ENCODE data around the gene C16orf78.

The C16orf78 gene

DNA sequence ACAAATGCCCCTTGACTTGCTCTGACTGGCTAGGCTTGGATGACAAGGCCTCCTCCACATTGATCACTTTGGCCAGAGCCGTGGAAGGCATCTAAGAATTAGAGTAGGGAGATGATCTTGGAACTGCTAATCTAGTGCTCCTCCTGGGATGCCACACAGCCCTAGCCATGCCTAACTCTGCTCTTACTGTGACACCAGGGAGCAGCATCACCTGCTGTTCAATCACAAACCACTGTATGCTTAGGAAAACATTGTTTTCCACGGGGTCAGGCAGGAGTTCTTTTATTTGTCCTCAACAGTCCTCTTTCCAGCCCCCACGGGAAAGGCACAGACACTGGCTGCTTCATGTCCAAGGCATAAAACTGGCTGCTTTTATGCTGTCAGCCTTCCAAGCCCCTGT is 46.3 kb downstream of the C16orf78 start:
- Histone ChIP-seq H3K27me3 (ENCODE audit: insufficient read depth, low read length) (no peaks in the 10 kb centered on the region; the same call in 1 of the 2 replicates), H3K4me3 (ENCODE audit: low read length) (no peak overlapping the region), H3K9ac (ENCODE audit: low read depth, low read length) (no peak overlapping the region), H3K4me1 (ENCODE audit: insufficient read depth, low read length) (no peaks in the 10 kb centered on the region), H3K27ac (ENCODE audit: low read length) (no peak overlapping the region), H3K36me3 (ENCODE audit: insufficient read depth, low read depth, low read length) (no peaks in the 10 kb centered on the region), H3K9me3 (ENCODE audit: insufficient read depth, low read depth, low read length) (no peaks in the 10 kb centered on the region)

DNA sequence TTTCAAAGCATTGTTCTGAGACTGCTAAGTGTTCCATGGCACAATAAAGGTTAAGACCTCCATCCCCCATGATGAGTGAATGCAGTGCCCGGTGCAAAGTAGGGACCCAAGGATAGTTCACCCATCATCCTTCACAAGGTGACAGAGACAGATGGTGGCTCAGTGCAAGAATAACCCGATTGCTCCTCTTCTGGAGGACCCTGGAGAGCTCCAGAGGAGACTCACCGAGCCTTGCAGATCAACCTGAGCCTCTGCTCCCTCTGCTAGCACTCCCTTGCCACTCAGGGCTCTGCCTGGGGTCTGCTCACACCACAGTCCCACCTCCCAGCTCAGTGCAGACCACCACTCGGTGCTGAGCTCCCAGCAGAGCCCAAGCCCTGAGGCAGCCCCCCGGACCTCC is 49.3 kb downstream of the C16orf78 start:
- H3K27me3 ChIP-seq (ENCODE audit: insufficient read depth, low read length): no peaks in the 10 kb centered on the region; the same call in 1 of the 2 replicates
- no peak overlapping the region for H3K9ac ChIP-seq (ENCODE audit: low read depth, low read length)
- H3K4me3 ChIP-seq (ENCODE audit: low read length): no peak overlapping the region
- no peaks in the 10 kb centered on the region for H3K36me3 ChIP-seq (ENCODE audit: insufficient read depth, low read depth, low read length)
- no peaks in the 10 kb centered on the region for H3K4me1 ChIP-seq (ENCODE audit: insufficient read depth, low read length)
- H3K27ac ChIP-seq (ENCODE audit: low read length): no peak overlapping the region
- H3K9me3 ChIP-seq (ENCODE audit: insufficient read depth, low read depth, low read length): no peaks in the 10 kb centered on the region

DNA sequence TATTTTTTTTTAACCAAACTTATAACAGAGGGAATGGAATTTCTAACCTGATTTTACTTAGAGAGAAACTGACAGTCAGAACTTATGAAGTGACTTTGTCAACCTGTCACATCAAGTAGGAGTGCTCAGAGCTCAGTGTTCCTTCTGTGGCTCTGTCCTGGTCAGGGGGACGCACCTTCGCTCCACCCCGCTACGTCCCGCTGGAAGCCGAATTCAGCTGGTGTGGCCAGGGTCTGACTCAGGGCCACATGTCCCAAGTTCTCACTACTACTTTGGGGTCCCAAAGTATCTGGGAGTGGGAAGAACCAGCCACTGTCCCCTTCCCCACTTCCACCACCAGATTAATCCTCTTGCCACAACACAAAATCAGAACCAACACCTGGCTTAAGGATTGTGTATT is 51.4 kb downstream of the C16orf78 start:
- no peak overlapping the region for H3K27ac ChIP-seq (ENCODE audit: low read length)
- no peak overlapping the region for H3K9ac ChIP-seq (ENCODE audit: low read depth, low read length)
- no peaks in the 10 kb centered on the region for H3K9me3 ChIP-seq (ENCODE audit: insufficient read depth, low read depth, low read length)
- H3K4me3 ChIP-seq (ENCODE audit: low read length): no peak overlapping the region
- no peaks in the 10 kb centered on the region for H3K36me3 ChIP-seq (ENCODE audit: insufficient read depth, low read depth, low read length)
- H3K27me3 ChIP-seq (ENCODE audit: insufficient read depth, low read length): no peaks in the 10 kb centered on the region; the same call in 1 of the 2 replicates
- no peaks in the 10 kb centered on the region for H3K4me1 ChIP-seq (ENCODE audit: insufficient read depth, low read length)

DNA sequence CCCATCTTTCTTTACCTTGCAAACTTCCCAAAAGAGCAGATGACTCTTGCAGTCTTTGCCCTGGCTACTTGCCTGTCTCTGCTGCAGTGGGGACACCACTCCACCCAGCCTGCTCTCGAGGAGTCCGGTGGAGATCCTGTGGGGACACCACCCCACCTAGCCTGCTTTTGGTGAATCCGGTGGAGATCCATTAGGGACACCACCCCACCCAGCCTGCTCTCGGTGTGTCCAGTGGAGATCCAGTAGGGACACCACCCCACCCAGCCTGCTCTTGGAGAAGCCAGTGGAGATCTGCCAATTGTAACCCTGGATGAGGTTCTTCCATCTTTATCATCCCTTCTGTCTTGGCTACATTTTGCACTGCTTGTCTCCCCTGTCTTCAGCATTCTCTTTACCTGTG is 54.2 kb downstream of the C16orf78 start:
- H3K4me1 ChIP-seq (ENCODE audit: insufficient read depth, low read length): no peaks in the 10 kb centered on the region
- H3K36me3 ChIP-seq (ENCODE audit: insufficient read depth, low read depth, low read length): no peaks in the 10 kb centered on the region
- no peak overlapping the region for H3K27ac ChIP-seq (ENCODE audit: low read length)
- H3K4me3 ChIP-seq (ENCODE audit: low read length): no peak overlapping the region
- H3K9ac ChIP-seq (ENCODE audit: low read depth, low read length): no peak overlapping the region
- H3K9me3 ChIP-seq (ENCODE audit: insufficient read depth, low read depth, low read length): no peaks in the 10 kb centered on the region
- H3K27me3 ChIP-seq (ENCODE audit: insufficient read depth, low read length): no peaks in the 10 kb centered on the region; the same call in 1 of the 2 replicates

DNA sequence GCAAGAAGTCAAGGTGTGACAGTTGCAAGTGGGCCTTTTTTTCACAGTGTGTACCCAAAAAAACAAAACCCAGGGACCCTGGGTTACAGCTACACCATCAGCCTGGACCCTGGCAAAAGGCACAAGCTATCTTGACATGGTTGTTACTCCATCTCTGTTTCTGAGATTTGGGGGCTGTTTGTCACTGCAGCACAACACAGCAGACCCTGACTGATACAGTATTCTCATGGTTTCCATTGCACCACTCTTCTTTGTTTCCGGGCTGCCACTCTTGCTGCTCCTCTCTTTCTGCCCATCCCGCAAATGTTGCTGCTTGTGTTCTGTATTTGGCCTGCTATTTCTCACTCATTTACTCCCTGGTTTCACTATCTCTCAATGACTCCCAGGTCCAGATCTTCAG is 55.2 kb downstream of the C16orf78 start:
- no peaks in the 10 kb centered on the region for H3K9me3 ChIP-seq (ENCODE audit: insufficient read depth, low read depth, low read length)
- H3K4me3 ChIP-seq (ENCODE audit: low read length): no peak overlapping the region
- no peaks in the 10 kb centered on the region; the same call in 1 of the 2 replicates for H3K27me3 ChIP-seq (ENCODE audit: insufficient read depth, low read length)
- no peaks in the 10 kb centered on the region for H3K4me1 ChIP-seq (ENCODE audit: insufficient read depth, low read length)
- no peak overlapping the region for H3K27ac ChIP-seq (ENCODE audit: low read length)
- no peak overlapping the region for H3K9ac ChIP-seq (ENCODE audit: low read depth, low read length)
- no peaks in the 10 kb centered on the region for H3K36me3 ChIP-seq (ENCODE audit: insufficient read depth, low read depth, low read length)

DNA sequence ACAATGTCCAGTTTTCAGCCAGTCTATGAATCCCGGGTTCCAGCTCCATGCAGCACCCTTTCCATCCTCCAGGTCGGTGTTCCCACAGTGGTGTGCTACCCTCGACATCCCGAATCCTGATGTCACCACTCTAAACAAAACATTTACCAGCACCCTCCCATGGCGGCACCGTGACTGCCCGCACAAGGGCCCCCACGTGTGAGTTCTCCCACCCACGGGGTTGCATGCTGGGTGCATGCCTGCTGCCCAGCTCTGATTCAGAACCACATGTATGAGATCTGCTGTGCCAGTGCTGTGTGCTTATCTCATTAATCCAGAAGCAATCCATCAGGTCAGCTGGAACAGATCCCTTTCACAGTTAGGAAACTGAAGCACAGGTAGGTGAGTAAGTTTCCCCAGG is 57.4 kb downstream of the C16orf78 start:
- Histone ChIP-seq H3K4me1 (ENCODE audit: insufficient read depth, low read length) (no peaks in the 10 kb centered on the region), H3K27me3 (ENCODE audit: insufficient read depth, low read length) (no peaks in the 10 kb centered on the region), H3K4me3 (ENCODE audit: low read length) (no peak overlapping the region), H3K9ac (ENCODE audit: low read depth, low read length) (no peak overlapping the region), H3K9me3 (ENCODE audit: insufficient read depth, low read depth, low read length) (no peaks in the 10 kb centered on the region), H3K36me3 (ENCODE audit: insufficient read depth, low read depth, low read length) (no peaks in the 10 kb centered on the region), H3K27ac (ENCODE audit: low read length) (no peak overlapping the region)

DNA sequence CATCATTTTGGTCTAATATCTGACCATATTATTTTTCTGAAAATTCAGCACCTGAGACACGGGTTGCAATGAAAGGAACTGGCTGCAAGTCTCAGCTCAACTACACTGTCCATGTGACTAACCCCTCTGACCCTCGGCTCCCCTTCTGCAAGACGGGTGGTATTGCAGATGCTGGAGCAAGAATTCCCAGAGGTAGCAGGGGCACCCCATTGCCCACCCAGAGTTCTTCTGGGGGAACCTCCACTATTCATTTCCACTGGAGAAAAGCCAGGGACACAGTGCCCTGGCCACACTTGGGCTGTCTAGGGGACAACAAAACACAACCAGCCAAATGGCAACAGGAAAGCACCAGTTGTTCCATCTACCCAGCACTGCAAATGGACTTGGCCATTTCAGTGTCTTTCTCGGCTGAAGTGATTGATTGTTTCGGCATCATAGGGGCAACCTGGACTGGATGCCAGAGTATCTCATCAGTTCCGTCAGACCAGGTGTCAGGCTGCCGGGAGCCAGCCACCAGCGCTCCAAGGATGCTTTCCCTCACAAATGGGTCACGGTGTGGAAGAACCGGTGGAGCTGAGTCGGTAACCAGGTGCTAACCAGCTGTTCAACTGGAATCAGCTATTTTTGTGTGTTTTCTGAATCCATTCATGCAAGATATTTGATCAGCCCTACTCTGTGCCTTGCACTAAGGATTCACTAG is 58.1 kb downstream of the C16orf78 start:
- Histone ChIP-seq H3K9me3 (ENCODE audit: insufficient read depth, low read depth, low read length) (no peaks in the 10 kb centered on the region), H3K9ac (ENCODE audit: low read depth, low read length) (no peak overlapping the region), H3K27ac (ENCODE audit: low read length) (no peak overlapping the region), H3K4me3 (ENCODE audit: low read length) (no peak overlapping the region), H3K36me3 (ENCODE audit: insufficient read depth, low read depth, low read length) (no peaks in the 10 kb centered on the region), H3K4me1 (ENCODE audit: insufficient read depth, low read length) (no peaks in the 10 kb centered on the region), H3K27me3 (ENCODE audit: insufficient read depth, low read length) (no peaks in the 10 kb centered on the region)

DNA sequence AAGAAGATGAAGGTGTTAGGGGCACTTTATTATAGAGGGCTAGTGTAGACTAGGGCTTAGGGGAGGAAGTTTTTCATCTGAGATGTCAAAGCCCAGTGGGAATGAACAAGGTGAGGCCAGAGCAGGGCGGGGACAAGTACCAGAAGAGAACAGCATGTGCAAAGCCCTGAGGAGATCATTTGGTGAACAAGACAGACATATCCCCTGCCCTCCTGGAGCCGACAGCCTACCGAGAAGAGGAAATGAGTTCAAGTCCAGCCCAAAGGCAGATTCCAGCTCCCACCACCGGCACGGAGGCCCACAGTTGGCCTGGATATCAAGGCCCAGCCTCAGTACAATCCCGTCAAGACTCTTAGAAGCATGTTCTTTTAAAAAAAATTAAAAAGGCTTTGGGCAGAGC is 61.1 kb downstream of the C16orf78 start:
- Histone ChIP-seq H3K9ac (ENCODE audit: low read depth, low read length) (no peak overlapping the region), H3K36me3 (ENCODE audit: insufficient read depth, low read depth, low read length) (no peaks in the 10 kb centered on the region), H3K27ac (ENCODE audit: low read length) (no peak overlapping the region), H3K4me1 (ENCODE audit: insufficient read depth, low read length) (no peaks in the 10 kb centered on the region), H3K9me3 (ENCODE audit: insufficient read depth, low read depth, low read length) (no peaks in the 10 kb centered on the region), H3K4me3 (ENCODE audit: low read length) (no peak overlapping the region), H3K27me3 (ENCODE audit: insufficient read depth, low read length) (no peaks in the 10 kb centered on the region)

DNA sequence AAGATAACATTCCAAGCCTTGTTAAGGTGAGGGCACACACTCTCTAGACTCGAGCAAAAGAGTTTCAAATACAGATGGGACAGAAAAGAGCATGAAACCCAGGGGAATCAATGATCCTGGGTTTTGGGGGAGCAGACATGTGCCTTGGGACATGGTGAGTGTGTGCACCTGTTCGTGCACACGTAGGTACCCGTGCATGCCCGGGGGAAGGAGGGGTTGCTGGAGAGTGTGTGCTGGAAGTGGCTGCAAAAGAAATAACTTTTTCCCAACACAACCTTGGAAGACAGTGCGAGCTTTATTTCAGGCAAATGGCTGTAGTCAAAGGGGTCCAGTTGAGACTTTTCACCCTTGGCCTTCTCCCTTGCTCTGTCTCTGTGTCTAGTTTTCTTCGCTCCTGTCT is 62.6 kb downstream of the C16orf78 start:
- no peaks in the 10 kb centered on the region for H3K36me3 ChIP-seq (ENCODE audit: insufficient read depth, low read depth, low read length)
- H3K9ac ChIP-seq (ENCODE audit: low read depth, low read length): no peak overlapping the region
- no peaks in the 10 kb centered on the region for H3K27me3 ChIP-seq (ENCODE audit: insufficient read depth, low read length)

DNA sequence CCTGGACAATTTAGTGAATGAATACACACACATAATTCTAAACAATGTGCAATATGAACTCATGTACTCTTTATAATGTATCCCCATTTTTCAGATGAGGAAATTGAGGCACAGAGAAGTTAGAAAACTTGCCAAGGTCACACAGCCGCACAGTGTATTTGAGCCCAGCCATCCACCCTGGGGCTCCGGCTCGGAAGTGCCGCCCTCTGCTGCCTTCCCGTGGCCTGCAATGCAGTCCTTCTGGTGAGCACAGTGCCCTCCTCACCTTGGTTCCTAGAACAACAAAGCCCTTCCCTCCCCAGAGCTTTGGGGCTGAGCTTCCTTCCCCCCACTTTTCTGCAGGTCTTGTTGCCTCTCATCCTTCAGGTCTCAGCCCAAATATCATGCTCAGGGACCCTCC is 63.7 kb downstream of the C16orf78 start:
- H3K27ac ChIP-seq (ENCODE audit: low read length): no peak overlapping the region
- H3K4me3 ChIP-seq (ENCODE audit: low read length): no peak overlapping the region
- peaks cover 6% of the 10 kb centered on the region; the same call in 1 of the 2 replicates for H3K27me3 ChIP-seq (ENCODE audit: insufficient read depth, low read length)
- H3K36me3 ChIP-seq (ENCODE audit: insufficient read depth, low read depth, low read length): no peaks in the 10 kb centered on the region
- H3K9ac ChIP-seq (ENCODE audit: low read depth, low read length): no peak overlapping the region
- H3K4me1 ChIP-seq (ENCODE audit: insufficient read depth, low read length): peaks cover 14% of the 10 kb centered on the region; the same call in 1 of the 2 replicates
- no peaks in the 10 kb centered on the region for H3K9me3 ChIP-seq (ENCODE audit: insufficient read depth, low read depth, low read length)

More for the DNA sequence above, 62.6 kb downstream of the C16orf78 start:
- no peaks in the 10 kb centered on the region for H3K9me3 ChIP-seq (ENCODE audit: insufficient read depth, low read depth, low read length)
- peaks cover 4% of the 10 kb centered on the region; the same call in 1 of the 2 replicates for H3K4me1 ChIP-seq (ENCODE audit: insufficient read depth, low read length)
- no peak overlapping the region for H3K4me3 ChIP-seq (ENCODE audit: low read length)
- H3K27ac ChIP-seq (ENCODE audit: low read length): no peak overlapping the region

DNA sequence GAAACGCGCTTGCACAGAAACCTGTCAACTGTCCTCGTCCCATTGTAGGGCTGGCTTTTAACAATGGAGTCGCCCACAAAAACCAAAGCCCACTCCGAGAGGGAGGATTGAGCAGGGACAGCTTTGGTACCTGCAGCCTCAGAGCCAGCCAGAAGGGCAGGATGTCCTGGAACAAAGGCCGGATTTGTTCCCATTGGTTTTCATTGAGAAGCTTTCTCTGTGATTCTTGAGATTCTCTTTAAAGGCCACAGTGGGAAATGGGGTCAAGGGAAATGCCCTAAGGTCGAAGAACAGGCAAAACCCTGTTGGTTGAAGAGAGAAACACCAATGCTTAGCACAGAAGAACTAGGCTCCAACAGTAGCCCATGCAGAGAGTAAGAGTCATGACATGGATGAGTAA is 65.4 kb downstream of the C16orf78 start:
- H3K4me3 ChIP-seq (ENCODE audit: low read length): no peak overlapping the region
- peaks cover 6% of the 10 kb centered on the region; the same call in 1 of the 2 replicates for H3K27me3 ChIP-seq (ENCODE audit: insufficient read depth, low read length)
- no peak overlapping the region for H3K9ac ChIP-seq (ENCODE audit: low read depth, low read length)
- no peaks in the 10 kb centered on the region for H3K36me3 ChIP-seq (ENCODE audit: insufficient read depth, low read depth, low read length)
- no peak overlapping the region for H3K27ac ChIP-seq (ENCODE audit: low read length)
- peaks cover 21% of the 10 kb centered on the region for H3K4me1 ChIP-seq (ENCODE audit: insufficient read depth, low read length)
- no peaks in the 10 kb centered on the region for H3K9me3 ChIP-seq (ENCODE audit: insufficient read depth, low read depth, low read length)

DNA sequence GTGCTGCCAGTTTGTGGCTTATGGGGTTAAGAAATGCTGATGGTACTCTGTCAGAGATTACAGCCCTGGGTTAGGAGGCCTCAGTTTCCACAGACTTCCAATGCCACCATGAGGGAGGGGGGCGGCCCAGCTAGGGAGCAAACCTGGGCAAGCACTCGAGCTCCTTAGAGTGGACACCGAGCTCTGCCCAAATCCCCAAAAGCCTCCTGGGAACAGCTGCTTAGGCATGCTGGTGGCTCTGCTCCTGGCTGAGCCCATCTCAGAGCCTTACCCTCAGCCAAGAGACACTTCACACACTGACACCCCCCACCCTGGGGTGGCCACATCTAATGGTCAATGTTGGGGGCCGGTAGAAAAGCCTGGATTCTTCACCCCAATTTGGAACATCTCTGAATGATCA is 66.1 kb downstream of the C16orf78 start:
- Histone ChIP-seq H3K36me3 (ENCODE audit: insufficient read depth, low read depth, low read length) (no peaks in the 10 kb centered on the region), H3K27me3 (ENCODE audit: insufficient read depth, low read length) (peaks cover 6% of the 10 kb centered on the region; the same call in 1 of the 2 replicates), H3K4me1 (ENCODE audit: insufficient read depth, low read length) (peaks cover 23% of the 10 kb centered on the region), H3K9me3 (ENCODE audit: insufficient read depth, low read depth, low read length) (no peaks in the 10 kb centered on the region), H3K9ac (ENCODE audit: low read depth, low read length) (no peak overlapping the region), H3K27ac (ENCODE audit: low read length) (no peak overlapping the region), H3K4me3 (ENCODE audit: low read length) (no peak overlapping the region)
